Tibial nerve (tissue), 4 donors: ENCODE data around the gene SVIL. TPM values are rescaled to one million over a fixed set of nuclear protein-coding genes. Genes with fewer than 3 reads are reported as not detected.
A peak's percentile ranks its signal among the peaks of the same experiment; 100 is the strongest.

ENCODE experiments used
- DNase-seq, 2 donors: peaks; one replicate each; pipeline ENCODE4 v3.0.0-alpha.2; 2019; ENCODE audit warnings: low spot score in 2 of 2
- H3K27ac ChIP-seq, 4 donors: fragments of 200-600 bp; sonication (generic) in 3 of 4; one replicate each; pipeline ENCODE4 v1.5.1; 2017 to 2019; ENCODE audit warnings: mild to moderate bottlenecking in 1 of 4
- H3K27me3 ChIP-seq, 2 donors: fragments of 200-600 bp; sonication (generic) in 1 of 2; one replicate each; pipeline versions ENCODE4 v1.5.1 to v1.6.0; 2017 to 2019
- H3K36me3 ChIP-seq, 3 donors: fragments of 200-600 bp; sonication (generic); one replicate each; pipeline ENCODE4 v1.5.1; 2018 to 2019
- H3K4me1 ChIP-seq, 4 donors: fragments of 200-600 bp; sonication (generic) in 3 of 4; one replicate each; pipeline ENCODE4 v1.5.1; 2017 to 2019
- H3K4me3 ChIP-seq, 4 donors: fragments of 200-600 bp; sonication (generic) in 3 of 4; one replicate each; pipeline ENCODE4 v1.5.1; 2017 to 2019; ENCODE audit warnings: mild to moderate bottlenecking in 1 of 4, moderate library complexity in 1 of 4
- H3K9me3 ChIP-seq, 4 donors: fragments of 200-600 bp; sonication (generic) in 3 of 4; one replicate each; pipeline ENCODE4 v1.5.1; 2017 to 2019
- EP300 ChIP-seq, 2 donors: sonication (generic); formaldehyde crosslinking; IDR thresholded peaks; one replicate each; pipeline ENCODE4 v1.6.1; 2017; ENCODE audit warnings: antibody characterized with exemption in 2 of 2, mild to moderate bottlenecking in 1 of 2
- POLR2A ChIP-seq, 2 donors: fragments of 450-650 bp; IDR thresholded peaks; one replicate each; pipeline ENCODE4 v1.6.1; 2017; ENCODE audit warnings: antibody characterized with exemption in 2 of 2, mild to moderate bottlenecking in 2 of 2, moderate library complexity in 2 of 2
- WGBS, 2 donors: methylation state at CpG; one replicate each; pipeline ENCODE4 v1.1.5; 2018; 5-methylcytosine and 5-hydroxymethylcytosine counted together
- total RNA-seq, 4 donors: library from RNA; depleted of rRNA; stranded (reverse); fragments of >200 nt; gene quantifications; one replicate each; pipeline ENCODE4 v1.1.0, GENCODE V29; 2016
- TF ChIP-seq, protein P1 (sequence below), 5 experiments: fragments of 200-600 bp in 3 of 5; fragments of 450-650 bp in 2 of 5; sonication (generic) in 3 of 5; IDR thresholded peaks; one replicate each; pipeline ENCODE4 v1.5.1; 2016 to 2019; ENCODE audit warnings: antibody characterized with exemption in 5 of 5, mild to moderate bottlenecking in 3 of 5, moderate library complexity in 2 of 5

Gene SVIL
- total RNA-seq, 4 donors from 2014 or later: 23.6 to 32.0 (median 26.0) TPM

DNA sequence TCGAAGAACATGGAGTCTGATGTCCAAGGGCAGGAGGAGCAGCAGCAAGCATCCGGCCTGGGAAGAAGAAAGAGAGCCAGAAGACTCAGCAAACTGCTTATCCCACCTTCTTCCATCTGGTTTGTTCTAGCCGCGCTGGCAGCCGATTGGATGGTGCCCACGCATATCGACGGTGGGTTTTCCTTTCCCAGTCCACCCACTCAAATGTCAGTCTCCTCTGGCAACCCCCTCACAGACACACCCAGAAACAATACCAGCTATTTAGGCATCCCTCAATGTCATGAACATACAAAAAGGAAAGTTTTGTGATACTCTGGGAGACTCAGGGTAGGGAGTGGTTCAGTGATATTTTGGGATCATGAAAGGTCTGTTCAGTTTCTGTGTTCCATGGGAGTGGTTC, 206.3 kb downstream of the SVIL start:
- DNase-seq: no peak
- no peak for TF ChIP-seq EP300 (IDR thresholded peaks at IDR 0.05)
- no peak for TF ChIP-seq POLR2A (IDR thresholded peaks at IDR 0.05)
- Histone ChIP-seq H3K36me3 (peaks cover 0 to 13% (median 0%) of the 10 kb centered on the region in 3 donors), H3K4me1 (peaks cover 0 to 43% (median 0%) of the 10 kb centered on the region in 4 donors), H3K4me3 (no peak overlapping the region), H3K27ac (peak overlapping the region in 2 of 4 donors; percentile 8 to 9), H3K27me3 (no peaks in the 10 kb centered on the region), H3K9me3 (no peaks in the 10 kb centered on the region)
- WGBS, 2 donors: 46 to 71% methylated on average over 8 of the region's 8 CpGs

DNA sequence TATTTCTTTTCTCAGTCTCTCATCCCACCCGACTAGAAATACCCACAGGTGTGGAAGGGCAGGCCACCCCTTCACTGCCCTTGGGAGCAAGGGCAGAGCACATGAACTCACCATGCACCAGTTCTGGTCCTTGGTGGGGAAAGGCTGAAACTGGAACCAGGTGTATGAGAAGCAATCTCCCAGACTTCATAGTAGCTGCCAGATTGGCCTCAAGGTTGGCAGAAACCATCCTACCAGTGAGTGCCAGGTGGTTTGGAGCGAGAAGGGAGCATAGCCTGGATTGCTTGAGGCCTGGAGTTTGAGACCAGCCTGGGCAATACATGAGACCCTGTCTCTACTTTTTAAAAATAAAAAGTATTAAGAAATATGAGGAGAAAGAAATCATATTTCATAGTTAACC, 207.1 kb downstream of the SVIL start:
- peaks cover 0 to 16% (median 0%) of the 10 kb centered on the region in 3 donors for H3K36me3 ChIP-seq
- DNase-seq: no peak
- H3K27me3 ChIP-seq: no peaks in the 10 kb centered on the region
- no peak for TF ChIP-seq POLR2A (IDR thresholded peaks at IDR 0.05)
- TF ChIP-seq, protein P1, sequence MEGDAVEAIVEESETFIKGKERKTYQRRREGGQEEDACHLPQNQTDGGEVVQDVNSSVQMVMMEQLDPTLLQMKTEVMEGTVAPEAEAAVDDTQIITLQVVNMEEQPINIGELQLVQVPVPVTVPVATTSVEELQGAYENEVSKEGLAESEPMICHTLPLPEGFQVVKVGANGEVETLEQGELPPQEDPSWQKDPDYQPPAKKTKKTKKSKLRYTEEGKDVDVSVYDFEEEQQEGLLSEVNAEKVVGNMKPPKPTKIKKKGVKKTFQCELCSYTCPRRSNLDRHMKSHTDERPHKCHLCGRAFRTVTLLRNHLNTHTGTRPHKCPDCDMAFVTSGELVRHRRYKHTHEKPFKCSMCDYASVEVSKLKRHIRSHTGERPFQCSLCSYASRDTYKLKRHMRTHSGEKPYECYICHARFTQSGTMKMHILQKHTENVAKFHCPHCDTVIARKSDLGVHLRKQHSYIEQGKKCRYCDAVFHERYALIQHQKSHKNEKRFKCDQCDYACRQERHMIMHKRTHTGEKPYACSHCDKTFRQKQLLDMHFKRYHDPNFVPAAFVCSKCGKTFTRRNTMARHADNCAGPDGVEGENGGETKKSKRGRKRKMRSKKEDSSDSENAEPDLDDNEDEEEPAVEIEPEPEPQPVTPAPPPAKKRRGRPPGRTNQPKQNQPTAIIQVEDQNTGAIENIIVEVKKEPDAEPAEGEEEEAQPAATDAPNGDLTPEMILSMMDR (IDR thresholded peaks at IDR 0.05): no peak
- TF ChIP-seq EP300 (IDR thresholded peaks at IDR 0.05): no peak
- H3K4me1 ChIP-seq: peaks cover 0 to 42% (median 0%) of the 10 kb centered on the region in 4 donors
- WGBS, 2 donors: 81 to 89% methylated on average over 2 of the region's 2 CpGs
- no peak overlapping the region for H3K27ac ChIP-seq
- H3K4me3 ChIP-seq: no peak overlapping the region
- H3K9me3 ChIP-seq: no peaks in the 10 kb centered on the region

DNA sequence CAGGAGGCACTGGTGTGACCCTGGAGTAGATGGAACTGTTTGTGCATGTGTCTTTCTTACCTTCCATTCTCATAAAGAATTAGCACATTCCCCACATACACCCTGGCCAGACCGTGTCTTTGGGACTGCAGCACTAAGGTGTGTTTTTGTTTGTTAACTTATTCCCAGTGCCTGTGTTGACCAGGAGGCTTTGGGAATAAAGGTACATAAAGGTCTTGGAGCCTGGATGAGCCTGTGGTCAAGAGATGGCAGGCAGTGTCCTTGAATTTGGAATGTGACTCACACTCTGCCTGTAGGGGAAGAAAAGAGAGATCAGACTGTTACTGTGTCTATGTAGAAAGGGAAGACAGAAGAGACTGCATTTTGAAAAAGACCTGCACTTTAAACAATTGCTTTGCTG, 208.4 kb downstream of the SVIL start:
- Histone ChIP-seq H3K4me1 (peaks cover 0 to 31% (median 0%) of the 10 kb centered on the region in 4 donors), H3K4me3 (no peak overlapping the region), H3K36me3 (peaks cover 0 to 26% (median 0%) of the 10 kb centered on the region in 3 donors), H3K27me3 (no peaks in the 10 kb centered on the region), H3K27ac (no peak overlapping the region), H3K9me3 (no peaks in the 10 kb centered on the region)
- no peak for DNase-seq
- WGBS, 2 donors: 31 to 36% methylated on average over 1 of the region's 1 CpG
- TF ChIP-seq EP300 (IDR thresholded peaks at IDR 0.05) (no peak), POLR2A (IDR thresholded peaks at IDR 0.05) (no peak)
- TF ChIP-seq, protein P1 (IDR thresholded peaks at IDR 0.05): no peak

DNA sequence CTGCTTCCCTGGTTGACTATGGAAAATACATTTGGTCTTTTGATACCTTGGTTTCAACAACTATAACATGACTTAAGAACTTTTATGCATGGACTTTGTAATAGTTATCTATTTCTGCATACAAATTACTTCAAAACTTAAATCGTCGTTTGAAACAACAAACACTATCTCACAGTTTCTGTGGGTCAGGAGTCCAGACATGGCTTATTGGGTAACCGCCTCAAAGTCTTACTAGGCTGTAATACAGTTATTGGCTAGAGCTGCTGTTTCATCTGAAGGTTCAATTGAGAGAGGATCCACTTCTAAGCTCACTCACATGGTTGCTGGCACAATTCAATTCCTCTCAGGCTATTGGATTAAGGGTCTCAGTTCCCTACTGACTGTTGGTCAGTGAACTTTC, 210.8 kb downstream of the SVIL start:
- no peak overlapping the region for H3K27ac ChIP-seq
- WGBS, 2 donors: 93 to 97% methylated on average over 3 of the region's 3 CpGs
- H3K4me1 ChIP-seq: peaks cover 0 to 28% (median 0%) of the 10 kb centered on the region in 4 donors
- no peak for DNase-seq
- peaks cover 0 to 40% (median 0%) of the 10 kb centered on the region in 3 donors for H3K36me3 ChIP-seq
- TF ChIP-seq POLR2A (IDR thresholded peaks at IDR 0.05) (no peak), EP300 (IDR thresholded peaks at IDR 0.05) (no peak)
- TF ChIP-seq, protein P1 (IDR thresholded peaks at IDR 0.05): no peak
- no peak overlapping the region for H3K4me3 ChIP-seq
- no peaks in the 10 kb centered on the region for H3K9me3 ChIP-seq
- H3K27me3 ChIP-seq: no peaks in the 10 kb centered on the region

DNA sequence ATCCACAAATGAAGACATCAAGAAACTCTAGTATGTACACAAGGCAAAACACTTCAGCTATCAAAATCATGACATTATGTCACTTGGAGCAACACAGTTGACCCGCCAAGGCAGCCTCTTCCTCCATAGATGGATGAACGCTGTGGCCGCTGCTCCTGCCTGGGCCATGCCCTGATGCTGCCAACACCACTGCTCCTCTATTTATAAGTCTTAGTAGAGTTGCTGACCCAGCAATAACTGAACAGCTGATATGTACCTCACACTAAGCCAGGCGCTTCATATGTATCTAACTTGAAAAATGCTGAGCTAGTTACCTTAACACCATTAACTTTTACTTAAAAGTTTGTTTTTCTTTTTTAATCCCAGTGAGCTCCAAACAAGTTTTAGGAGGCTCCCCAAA, 214.0 kb downstream of the SVIL start:
- Histone ChIP-seq H3K9me3 (no peaks in the 10 kb centered on the region), H3K27me3 (no peaks in the 10 kb centered on the region), H3K27ac (no peak overlapping the region), H3K36me3 (peaks cover 0 to 44% (median 0%) of the 10 kb centered on the region in 3 donors), H3K4me3 (no peak overlapping the region), H3K4me1 (peaks cover 0 to 6% (median 0%) of the 10 kb centered on the region in 4 donors)
- TF ChIP-seq, protein P1 (IDR thresholded peaks at IDR 0.05): no peak
- TF ChIP-seq POLR2A (IDR thresholded peaks at IDR 0.05) (no peak), EP300 (IDR thresholded peaks at IDR 0.05) (no peak)
- WGBS, 2 donors: 92 to 94% methylated on average over 4 of the region's 4 CpGs
- no peak for DNase-seq

DNA sequence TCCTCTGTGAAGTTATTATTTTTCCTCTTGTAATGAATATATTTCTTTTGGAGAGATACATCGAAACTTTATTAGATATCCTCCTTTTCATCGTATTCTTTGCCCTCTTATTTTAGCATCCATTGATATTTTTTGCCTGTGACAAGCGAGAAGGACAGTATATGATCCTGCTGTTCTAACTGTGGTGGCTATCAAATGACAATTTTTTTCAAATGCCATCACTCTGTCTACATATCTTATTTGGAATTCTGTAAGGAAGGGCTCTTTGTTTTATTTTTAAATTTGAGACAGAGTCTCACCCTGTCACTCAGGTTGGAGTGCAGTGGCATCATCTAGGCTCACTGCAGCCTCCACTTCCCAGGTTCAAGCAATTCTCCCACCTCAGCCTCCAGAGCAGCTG, 217.4 kb downstream of the SVIL start:
- TF ChIP-seq, protein P1 (IDR thresholded peaks at IDR 0.05): no peak
- TF ChIP-seq EP300 (IDR thresholded peaks at IDR 0.05): no peak
- TF ChIP-seq POLR2A (IDR thresholded peaks at IDR 0.05): no peak
- peaks cover 0 to 22% (median 4%) of the 10 kb centered on the region in 4 donors for H3K4me1 ChIP-seq
- H3K27ac ChIP-seq: no peak overlapping the region
- H3K27me3 ChIP-seq: no peaks in the 10 kb centered on the region
- H3K36me3 ChIP-seq: peaks cover 0 to 25% (median 0%) of the 10 kb centered on the region in 3 donors
- no peak overlapping the region for H3K4me3 ChIP-seq
- H3K9me3 ChIP-seq: no peaks in the 10 kb centered on the region
- DNase-seq: no peak
- WGBS, 2 donors: 87% methylated on average over 3 of the region's 3 CpGs
